GM18511 (cell line): Measurements from ENCODE around the gene SLC25A52.
"Not testable (repeated sequence)": the region's sequence is repeated elsewhere in the genome, so short reads cannot be mapped to it uniquely, and the experiment has no call there.

Experiments
- ATAC-seq: cut with Tn5 transposase; IDR thresholded peaks from one replicate; pipeline ENCODE4 v1.9.1; 2021; ENCODE audit warnings: mild to moderate bottlenecking, moderate library complexity; ENCODE audit not compliant: unreplicated experiment

The SLC25A52 gene

DNA sequence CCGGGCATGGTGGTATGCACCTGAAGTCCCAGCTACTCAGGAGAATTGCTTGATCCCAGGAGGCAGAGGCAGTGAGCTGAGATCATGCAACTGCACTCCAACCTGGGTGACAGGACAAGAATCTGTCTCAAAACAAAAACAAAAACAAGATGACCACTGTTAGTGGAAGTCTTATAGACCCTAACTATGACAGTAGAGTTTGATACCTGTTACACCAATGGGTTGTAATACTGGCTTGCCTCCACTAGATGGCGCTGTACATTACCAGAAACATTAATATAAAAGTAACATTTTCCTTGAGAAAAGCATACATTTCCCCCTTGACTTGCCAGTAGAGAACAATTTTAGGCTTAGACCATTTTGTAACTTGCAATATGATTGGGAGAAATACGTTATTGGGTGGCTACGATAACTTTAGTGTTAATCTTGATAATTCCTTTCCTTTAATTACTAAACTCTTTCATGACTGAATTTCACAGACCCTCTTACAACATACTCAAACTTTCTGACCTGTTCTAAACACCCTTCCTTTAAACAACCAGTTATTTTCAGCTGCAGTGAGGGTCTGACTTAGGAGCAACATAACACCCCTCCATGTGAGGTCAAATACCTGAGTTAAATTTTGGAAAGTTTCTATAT lies 19.5 kb downstream of the SLC25A52 start:
- ATAC-seq: no peak

DNA sequence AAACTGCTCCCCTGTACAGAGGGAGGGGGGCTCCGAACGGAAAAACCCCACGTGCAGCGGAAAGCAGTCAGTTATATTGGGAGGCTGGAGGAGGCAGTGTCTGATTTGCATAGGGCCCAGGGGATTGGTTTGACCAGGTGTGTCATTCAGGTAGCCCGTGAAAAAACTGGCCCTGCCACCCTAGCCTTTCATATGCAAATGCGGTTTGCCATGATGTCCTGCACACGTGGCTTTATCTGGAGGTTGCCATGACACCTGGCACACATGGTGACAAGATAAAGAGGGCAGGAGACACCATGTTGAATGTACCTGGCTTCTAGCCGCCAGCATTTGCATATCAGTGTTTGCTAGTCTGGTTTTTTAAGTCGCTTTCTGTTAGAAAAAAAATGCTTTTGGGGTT lies 20.5 kb downstream of the SLC25A52 start:
- no peak for ATAC-seq

DNA sequence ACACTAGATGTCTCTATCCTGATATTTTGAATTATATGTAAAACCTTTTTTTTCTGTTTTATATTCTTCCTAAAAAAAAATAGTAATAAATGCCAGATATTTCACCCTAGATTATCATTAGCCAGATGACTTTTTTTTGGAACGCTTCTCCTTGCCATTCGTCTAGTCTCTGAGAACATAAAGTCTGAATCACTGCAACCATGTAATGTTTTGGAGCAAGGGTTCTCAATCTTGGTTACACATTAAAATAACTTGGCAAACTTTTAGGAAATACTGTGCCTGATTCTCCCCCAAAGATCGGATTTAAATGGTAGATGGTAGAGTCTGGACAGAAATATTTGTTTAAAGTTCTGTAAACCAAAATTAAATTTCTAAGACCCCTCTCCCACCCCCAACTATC lies 21.0 kb downstream of the SLC25A52 start:
- ATAC-seq: no peak

DNA sequence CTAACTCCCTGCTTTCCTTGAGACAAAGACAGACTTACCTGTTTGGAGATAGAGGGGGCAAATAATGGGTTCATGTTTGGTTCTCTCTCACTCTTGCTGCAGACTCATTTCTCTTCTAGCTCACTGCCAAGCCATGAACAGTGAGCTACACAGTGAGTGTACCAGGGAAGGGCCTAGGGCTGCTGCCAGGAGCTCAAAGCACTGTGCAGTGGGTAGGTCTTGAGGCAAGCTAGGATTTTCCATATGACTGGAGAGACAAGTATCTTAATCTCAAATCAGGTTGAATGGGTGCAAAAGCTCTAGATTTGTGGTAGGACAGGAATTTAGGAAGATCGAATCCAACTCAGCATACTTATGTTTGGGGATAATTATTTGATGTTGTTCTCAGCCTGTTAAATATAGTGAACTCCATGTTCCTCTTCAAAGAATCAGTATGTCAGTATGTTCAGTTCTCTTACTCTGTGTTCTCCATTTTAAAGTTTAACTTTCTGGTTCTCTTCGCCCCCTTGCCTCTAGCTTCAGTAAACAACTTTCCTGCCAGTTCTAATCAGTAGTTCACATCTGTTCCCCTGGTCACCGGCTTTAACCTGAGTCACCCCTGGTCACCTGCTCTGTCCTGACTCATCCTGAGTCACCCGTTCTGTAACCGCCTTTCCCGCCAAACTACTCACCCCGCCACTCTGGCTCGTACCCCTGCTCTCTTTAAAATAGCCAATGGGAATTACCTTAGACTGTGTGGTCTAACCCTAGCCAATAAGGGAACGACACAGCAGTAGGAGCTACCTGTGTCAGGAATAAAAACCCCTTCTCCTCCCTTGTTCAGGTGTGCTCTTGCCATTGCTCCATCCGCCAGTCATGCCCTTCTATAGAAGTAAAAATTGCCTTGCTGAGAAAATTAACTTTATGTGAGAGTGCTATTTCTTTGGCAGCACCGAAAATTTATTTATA lies 21.9 kb downstream of the SLC25A52 start:
- ATAC-seq: no peak

DNA sequence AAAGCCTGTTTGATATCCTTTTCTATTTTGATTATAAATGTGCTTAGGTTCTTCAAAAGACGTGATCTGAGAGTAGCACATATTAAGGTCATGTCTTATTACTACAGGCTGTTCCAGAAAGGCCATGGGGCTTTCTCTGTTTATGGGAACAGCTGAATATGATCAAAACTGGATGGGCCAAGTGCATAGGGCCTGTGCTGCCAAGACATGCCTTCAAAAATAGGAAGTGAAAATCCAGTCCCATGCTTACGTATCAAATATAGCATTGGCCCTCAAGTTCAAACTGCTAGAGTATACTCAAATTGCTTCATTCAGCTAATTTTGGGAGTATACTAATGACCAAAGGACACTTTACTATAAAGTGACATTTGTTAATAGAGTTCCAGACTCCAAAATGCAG lies 24.1 kb downstream of the SLC25A52 start:
- ATAC-seq: peak; percentile 86

DNA sequence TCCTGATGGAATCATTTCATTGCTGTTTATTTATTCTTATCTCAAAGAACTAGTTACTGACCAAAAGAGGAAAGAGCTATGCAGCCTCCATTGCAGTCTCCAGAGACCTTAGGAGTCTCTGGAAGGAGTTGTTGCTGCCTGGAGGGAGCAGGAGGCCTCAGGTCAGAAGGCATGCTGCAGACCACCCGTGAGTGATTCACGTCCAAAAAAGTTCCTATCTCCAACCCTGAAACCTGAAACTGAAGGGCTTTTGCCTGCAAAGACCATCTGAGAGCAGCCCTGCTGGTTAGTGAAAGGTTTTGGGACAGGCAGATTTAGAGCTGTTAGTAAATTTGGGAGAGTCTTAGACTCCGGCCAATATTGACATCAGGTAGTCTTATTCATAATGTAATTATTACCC lies 29.1 kb downstream of the SLC25A52 start:
- ATAC-seq: no peak

DNA sequence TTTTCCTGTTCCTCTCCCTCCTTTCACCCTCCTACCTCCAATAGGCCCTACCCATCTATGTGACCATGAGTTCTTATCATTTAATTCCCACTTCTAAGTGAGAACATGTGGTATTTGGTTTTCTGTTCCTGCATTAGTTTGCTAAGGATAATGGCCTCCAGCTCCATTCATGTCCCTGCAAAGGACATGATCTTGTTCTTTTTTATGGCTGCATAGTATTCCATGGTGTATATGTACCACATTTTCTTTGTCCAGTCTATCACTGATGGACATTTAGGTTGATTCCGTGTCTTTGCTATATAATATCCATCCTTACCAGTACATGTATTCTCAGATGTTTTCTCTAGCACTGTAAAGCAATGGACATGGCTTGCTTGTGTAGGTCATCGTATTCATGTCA lies 31.5 kb downstream of the SLC25A52 start:
- not testable (repeated sequence) for ATAC-seq

DNA sequence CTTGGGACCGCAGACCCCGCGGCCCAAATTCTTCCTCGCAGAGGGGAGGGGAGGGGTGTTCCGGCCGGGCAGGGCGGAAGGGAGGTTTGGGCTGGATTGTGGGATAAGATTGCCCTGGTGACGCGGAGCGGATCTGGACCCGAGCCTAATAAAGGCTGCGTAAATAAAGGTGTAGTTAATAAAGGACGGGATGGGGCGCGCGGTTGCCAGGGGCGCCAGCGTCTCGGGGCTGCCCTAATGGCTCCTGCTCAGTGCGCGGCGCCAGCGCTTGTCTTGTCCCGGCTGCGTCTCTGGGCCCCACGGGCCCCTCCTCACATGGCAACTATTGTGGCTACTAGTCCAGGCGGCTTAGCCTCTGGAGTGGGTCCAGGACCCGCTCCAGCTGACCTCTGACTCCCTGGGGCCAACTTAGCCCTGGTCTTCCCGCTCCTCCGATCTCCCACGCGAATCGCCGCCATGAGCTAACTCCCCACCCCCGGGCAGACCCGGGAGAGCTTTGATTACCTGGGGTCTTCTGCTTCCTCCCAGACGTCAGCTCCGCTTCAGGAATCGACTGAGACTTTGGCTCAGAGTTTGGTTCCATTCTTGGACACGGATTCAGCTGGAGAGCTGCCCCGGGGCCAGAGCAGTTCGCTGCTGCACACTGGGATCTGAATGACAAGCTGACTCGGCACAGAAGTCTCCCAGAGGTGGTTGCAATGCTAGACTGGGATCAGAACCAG lies 36.5 kb downstream of the SLC25A52 start:
- ATAC-seq: peak; percentile 45

DNA sequence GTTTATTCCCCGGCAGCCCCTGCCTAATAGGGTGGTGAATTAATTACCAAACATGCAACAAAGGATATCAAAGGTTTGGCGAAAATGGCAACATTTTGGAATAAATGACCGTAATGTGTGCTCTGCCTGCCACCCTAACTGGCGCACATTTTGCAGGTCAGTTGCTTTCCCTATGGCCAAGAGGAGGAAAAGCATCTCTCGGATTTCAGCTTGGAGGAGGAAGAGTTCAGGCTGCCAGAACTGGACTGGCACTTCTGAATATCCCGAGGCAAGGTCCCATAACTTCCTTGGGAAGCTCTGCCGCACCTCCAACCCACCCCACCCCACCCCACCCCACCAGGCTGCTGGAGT lies 37.1 kb downstream of the SLC25A52 start:
- ATAC-seq: no peak

DNA sequence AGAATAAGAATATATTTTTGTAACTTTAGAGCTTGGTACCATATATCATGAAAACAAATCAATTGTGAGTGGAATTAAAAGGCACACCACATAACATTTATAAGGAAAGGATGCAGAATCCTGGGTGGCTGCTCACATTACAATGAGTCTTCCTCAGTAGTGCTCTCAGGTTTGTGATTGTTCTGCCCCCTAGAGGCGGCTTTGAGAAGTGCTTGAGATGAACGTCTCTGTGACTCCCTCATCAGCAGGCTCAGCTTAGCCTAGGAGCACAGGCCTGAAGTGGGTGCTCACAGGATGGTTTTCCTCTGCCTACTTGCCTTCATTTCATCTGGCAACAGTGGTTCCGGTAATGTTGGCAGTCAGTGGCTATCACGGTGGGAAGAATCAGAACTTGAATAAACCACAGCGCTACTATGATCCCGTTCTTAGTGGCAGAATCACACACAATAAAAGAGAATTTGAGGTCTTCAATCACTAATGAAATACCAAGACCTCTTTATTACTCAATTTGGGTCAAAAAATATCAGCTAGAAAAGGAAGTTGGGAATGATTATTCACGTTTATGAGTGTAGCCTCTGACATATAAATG lies 38.2 kb downstream of the SLC25A52 start:
- ATAC-seq: peak; percentile 93

DNA sequence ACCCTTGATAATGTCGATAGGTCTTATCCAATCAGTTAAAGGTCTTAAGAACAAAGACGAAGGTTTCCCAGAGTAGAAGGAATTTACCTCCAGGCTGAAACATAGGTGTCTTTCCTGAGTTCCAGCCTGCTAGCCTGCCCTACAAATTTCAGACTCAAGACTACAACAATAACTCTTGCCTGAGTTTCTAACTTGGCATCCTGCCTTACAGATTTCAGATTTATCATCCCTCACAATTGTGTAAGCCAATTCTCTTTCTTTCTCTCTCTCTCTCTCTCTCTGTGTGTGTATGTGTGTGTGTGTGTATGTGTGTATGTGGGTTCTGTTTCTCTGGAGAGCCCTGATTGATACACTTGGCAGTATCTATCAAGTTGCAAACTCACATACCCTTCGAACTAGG lies 39.1 kb downstream of the SLC25A52 start:
- ATAC-seq: no peak

DNA sequence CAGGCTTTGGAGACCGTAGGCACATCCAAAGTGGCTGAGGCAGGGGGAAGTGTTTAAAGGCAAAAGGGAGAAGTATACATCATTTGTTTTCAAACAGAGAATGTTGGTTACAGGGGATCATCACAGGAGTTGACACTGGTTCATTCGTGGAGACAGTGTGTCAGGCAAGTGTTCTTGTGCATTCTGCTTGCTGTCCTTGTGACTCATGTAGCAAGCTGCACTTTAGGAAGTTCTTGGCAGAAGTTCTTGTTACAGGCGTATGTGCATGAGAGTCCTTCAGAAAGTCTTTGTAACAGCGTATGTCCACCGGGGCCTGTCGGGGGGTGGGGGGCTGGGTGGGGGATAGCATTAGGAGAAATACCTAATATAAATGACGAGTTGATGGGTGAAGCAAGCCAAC lies 39.8 kb downstream of the SLC25A52 start:
- ATAC-seq: no peak

DNA sequence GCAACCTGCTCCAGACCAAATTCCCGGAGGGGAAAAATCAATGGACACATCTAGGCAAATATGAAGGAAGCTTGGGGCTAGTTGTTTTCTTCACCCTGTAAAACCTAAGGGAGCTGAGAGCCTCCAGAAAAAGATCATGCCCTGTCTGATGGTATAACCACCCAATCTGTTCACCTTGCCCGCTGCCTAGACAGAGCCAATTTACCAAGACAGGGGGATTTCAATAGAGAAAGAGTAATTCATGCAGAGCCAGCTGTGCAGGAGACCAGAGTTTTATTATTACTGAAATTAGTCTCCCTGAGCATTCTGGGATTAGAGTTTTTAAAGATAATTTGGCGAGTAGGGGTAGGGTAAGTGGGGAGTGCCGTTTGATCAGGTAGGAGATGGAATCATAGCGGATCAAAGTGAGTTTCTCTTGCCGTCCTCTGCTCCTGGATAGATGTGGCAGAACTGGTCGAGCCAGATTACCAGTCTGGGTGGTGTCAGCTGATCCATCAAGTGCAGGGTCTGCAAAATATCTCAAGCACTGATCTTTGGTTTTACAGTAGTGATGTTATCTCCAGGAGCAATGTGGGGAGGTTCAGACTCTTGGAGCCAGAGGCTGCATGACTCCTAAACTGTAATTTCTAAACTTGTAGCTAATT lies 41.2 kb downstream of the SLC25A52 start:
- no peak for ATAC-seq

DNA sequence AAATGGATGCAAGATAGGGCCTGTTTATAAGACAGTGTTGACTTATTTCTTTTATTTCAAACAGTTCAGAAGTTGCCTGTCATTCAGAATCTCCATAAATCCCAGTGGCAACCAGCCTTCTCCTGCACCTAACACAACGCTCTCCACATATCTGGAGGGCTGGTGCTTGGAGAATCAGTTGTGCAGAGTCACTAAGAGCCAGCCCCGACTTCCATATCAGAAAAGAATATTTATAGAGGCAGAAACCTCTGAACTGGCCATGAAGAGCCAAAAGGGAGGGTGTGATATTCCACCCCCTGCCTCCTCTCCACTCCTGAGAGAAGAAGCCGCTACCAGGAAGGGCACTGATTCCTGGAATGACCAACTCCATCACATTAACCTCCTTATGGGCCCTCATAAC lies 42.3 kb downstream of the SLC25A52 start:
- no peak for ATAC-seq

DNA sequence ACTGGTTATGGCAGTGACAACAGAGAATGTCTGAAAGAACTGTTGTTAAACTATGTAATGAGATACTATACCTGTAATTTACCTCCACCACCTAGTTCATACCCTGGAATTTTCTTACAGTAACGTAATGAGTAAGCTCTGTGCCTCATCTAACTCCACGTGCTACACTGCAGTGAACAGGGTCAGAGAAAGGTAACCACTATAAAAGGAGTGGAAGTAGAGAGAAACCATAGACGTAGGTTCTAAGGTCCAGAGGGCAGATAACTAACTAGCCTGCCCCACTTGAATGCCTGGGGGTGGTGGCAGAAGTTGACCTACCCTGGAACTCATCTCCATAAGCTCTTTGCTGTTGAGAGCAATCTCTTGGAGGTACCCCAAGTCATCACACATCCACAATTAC lies 44.3 kb downstream of the SLC25A52 start:
- ATAC-seq: peak; percentile 62

DNA sequence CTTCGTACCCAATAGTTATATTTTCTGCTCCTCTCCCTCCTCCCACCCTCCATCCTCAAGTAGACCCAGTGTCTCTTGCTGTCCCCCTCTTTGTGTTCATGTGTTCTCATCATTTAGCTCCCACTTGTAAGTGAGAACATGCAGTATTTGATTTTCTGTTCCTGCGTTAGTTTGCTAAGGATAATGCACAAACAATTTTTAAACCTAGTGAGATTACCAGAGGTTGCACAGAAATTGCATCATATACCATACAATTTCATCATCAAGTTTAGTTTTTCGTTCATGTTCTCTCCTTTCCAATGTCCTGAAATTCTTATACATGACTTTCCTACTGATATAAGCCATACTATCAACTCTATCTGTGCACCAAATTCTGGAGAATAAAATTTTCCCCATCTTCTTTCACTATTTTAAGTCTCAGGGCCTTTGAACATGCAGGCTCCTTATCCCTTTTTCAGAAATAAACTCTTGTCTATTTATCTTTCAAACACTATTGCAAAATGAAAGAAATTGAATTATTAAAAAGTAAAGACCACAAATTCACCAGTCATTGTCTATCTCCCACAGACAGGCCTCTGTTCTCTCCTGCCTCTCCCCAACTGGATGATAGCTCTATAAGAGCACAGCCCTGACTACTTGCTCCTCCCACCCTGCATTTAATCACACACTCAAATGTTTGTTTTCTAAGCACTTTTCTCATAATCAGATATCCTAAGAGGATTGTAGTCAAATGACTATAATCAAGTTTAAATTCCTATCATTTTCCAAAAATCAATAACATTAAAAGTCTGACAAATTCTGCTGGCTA lies 49.1 kb downstream of the SLC25A52 start:
- ATAC-seq: no peak

DNA sequence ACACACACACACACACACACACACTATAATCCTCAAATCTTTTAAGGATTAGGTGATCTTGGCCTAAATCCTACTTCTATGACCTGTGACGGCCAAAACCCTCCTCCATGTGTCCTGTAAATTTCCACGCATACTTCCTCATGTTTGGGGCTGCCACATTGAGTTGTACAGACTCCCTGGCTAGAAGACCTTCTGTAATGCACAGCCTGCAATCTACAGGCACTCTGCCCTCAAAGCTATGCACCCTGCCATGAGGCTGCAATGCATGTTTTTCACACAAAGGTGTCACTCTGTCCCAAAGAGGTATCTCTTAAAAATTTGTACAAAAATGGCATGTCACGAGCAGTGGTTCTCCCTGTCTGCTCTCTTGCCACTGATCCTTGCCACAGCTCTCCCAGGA lies 49.9 kb downstream of the SLC25A52 start:
- ATAC-seq: peak; percentile 66
